SK-N-DZ (cell line): ENCODE data around the gene NEK1. TPM values are rescaled to one million over a fixed set of nuclear protein-coding genes. Genes with fewer than 3 reads are reported as not detected.

Source experiments
- DNase-seq: peaks from one replicate; pipeline ENCODE4 v3.0.0-alpha.2; 2015; ENCODE audit warnings: low spot score
- polyA plus RNA-seq, 2 experiments: library from polyadenylated mRNA; depleted of rRNA; stranded (reverse); fragments of >200 nt; gene quantifications; 2 replicates each; pipeline ENCODE4 v1.2.3, GENCODE V29; 2014

Gene NEK1
- polyA plus RNA-seq (2014; cell fraction: cytosol; rRNA removed): 9.9 and 10.3 TPM in 2 replicates
- polyA plus RNA-seq (2014; cell fraction: nucleus; rRNA removed): 12.6 and 12.7 TPM in 2 replicates

GRCh38 chr4:169611991-169612870 lies at the start of gene NEK1:
NEK1 (minus strand) TSS chr4:169612583; CDS start chr4:169602630, 9,953 bp downstream.
- DNase-seq: peak; percentile 87

- no peak for DNase-seq
Observed at GRCh38 chr4:169661761-169662160, 49.4 kb upstream of the NEK1 start.

- no peak for DNase-seq
Observed at GRCh38 chr4:169660929-169661328, 48.5 kb upstream of the NEK1 start.

GRCh38 chr4:169659716-169660670 lies 47.6 kb upstream of the NEK1 start:
- peak; percentile 89 for DNase-seq

- DNase-seq: no peak
Observed at GRCh38 chr4:169658975-169659715, 46.8 kb upstream of the NEK1 start.

GRCh38 chr4:169658196-169658595 lies 45.8 kb upstream of the NEK1 start:
- no peak for DNase-seq

GRCh38 chr4:169657470-169658107 lies 45.2 kb upstream of the NEK1 start:
- DNase-seq: no peak

- DNase-seq: no peak
Observed at GRCh38 chr4:169655401-169655800, 43.0 kb upstream of the NEK1 start.

GRCh38 chr4:169652535-169652934 lies 40.2 kb upstream of the NEK1 start:
- DNase-seq: no peak

GRCh38 chr4:169650227-169650936 lies 38.0 kb upstream of the NEK1 start:
- DNase-seq: no peak

- DNase-seq: no peak
Observed at GRCh38 chr4:169649545-169650226, 37.3 kb upstream of the NEK1 start.

- DNase-seq: no peak
Observed at GRCh38 chr4:169645627-169646026, 33.2 kb upstream of the NEK1 start.

GRCh38 chr4:169644802-169645201 lies 32.4 kb upstream of the NEK1 start:
- no peak for DNase-seq

GRCh38 chr4:169640261-169640870 lies 28.0 kb upstream of the NEK1 start:
- DNase-seq: no peak

- no peak for DNase-seq
Observed at GRCh38 chr4:169634975-169635374, 22.6 kb upstream of the NEK1 start.

- DNase-seq: no peak
Observed at GRCh38 chr4:169632896-169633295, 20.5 kb upstream of the NEK1 start.

GRCh38 chr4:169630069-169630468 lies 17.7 kb upstream of the NEK1 start:
- DNase-seq: no peak

GRCh38 chr4:169628579-169628978 lies 16.2 kb upstream of the NEK1 start:
- DNase-seq: no peak

- no peak for DNase-seq
Observed at GRCh38 chr4:169627307-169627706, 14.9 kb upstream of the NEK1 start.
